ENCODE measurements around the gene WDR37.
"Not testable (repeated sequence)": the region's sequence is repeated elsewhere in the genome, so short reads cannot be mapped to it uniquely, and the experiment has no call there.

The WDR37 gene

DNA sequence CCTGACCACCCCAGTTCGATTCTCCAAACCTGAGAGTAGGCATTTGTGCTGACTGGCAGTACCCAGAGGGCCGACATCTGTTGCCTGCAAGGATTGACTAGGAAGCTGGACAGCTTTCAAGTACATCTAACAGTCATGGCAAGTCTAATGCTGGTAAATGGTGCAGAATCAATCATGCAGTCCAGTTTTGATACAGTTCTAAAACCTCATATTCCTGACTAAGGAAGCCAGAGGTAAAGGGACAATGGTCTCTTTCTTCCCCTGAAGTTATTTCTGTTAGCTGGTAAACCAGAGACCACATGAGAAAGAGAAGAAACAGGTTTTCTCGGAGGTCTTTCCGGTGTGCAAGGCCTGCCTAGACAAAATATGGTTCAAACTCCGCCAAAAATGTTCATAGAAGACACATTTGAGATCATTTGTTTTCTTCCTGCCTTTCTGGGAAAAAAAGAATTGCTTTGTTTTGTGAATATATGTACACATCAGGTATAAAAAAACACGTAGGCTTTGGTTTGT, 97.1 kb downstream of the WDR37 start:
- no peak for DNase-seq (ENCODE audit: low read depth in 2 of 2)

DNA sequence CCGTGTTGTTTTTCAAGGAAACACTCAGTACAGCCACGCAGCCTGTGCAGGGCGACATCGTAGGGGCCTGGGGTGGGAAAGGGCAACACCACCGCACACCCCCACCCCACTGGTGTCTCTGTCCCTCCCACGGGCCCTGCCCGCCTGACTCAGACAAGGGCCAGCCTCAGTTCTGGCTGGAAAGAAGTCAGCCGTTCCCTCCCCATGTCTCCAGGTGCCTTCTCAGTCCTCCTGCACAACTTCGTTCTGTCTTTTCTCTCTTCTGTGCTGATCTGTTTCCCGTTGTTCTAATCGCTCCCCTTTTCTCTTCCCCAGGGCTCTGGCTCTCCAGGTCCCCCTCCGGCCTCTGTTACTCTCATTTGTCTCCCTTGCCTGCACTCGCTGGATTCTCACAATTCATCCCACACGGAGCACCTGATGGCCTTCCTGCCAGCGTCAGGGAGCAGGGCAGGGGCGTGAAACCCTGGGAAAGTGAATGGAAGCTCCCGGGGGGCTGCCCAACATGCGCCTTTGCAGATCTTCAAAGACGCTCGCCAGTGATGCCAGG, 97.7 kb downstream of the WDR37 start:
- no peak for DNase-seq (ENCODE audit: low read depth in 2 of 2)

DNA sequence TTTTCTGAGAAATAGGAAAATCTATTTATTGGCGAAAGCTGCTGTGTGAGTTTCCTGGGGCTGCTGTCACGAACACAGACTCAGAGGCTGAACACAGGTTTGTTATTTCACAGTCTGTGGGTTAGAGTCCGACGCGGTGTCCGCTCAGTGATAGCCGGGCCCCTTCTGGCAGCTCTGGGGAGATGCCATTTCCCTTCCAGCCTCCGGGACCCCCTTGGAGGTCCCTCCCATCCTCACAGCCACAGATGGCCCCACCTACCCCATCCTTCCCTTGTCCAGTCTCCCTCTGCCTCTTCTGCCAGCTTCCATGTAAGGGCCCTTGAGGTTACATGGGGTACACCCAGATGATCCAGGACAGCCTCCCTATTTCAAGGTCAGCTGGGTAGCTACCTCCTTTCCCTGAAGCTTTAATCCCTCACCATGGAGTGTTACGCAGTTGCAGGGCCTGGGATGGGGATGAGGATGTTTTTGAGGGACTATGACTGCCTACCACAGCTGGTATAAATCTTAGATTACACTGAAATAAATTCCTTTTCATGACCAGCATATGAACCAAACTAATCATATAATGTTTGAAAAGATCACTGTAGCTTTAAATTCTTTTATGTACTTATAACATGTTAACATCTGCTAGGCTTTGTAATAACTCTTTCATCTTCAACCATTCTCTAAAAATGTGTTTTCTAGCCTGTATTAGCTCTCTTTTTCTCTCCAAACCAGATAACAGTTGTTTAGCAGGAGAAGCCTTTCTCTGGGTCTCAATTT, 98.5 kb downstream of the WDR37 start:
- DNase-seq (ENCODE audit: low read depth in 2 of 2) = no peak

DNA sequence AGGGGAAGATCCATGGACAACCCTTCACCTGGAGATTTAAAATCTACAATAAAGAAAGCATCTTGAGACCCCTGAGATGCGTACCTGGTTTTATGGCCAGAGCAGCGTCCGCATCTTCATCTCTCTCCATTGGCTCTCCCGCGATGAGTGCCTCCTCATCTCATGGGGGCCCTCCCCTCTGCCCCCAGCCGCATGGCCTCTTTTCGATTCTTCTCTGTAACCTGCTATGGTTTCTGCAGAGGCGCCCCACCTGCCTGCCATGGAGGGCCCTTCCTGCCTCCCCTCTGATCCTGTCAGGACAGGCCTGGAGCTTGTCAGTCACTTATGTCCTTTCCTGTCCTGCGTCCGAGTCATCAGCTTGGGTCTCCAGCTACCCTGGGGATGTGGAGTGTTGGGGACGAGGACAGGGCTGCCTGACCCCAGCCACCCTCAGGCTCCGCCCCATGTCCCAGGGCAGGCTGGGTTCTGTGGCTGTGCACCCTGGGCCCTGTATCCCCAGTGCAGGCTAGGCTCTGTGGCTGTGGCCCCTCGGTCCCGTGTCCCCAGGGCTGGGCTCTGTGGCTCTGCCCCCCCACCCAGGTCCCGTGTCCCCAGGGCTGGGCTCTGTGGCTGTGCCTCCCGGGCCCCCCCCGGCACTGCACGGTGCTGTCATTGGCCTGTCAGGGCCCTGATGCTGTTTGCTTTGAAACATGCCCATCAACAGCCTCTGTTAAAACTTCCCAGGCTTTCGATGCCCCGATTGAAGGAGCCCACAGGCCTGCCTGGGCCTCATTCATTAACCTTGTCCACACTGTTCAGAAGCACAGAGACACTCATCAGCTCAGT, 99.8 kb downstream of the WDR37 start:
- DNase-seq (ENCODE audit: low read depth in 2 of 2) = no peak

DNA sequence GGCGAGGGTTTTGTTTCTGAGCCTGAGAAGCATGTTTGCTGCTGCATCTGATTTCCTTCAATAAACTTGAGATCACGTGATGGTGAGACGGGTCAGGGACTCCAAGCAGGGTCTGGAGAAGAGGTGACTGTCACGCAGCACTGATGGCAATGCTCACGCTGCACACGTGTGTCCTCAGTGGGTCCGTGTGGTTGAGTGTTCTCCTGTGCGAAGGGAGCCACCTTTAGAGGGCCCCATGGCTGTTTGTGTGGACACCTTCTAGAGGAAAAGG, 100.4 kb downstream of the WDR37 start:
- DNase-seq (ENCODE audit: low read depth in 2 of 2) = no peak

DNA sequence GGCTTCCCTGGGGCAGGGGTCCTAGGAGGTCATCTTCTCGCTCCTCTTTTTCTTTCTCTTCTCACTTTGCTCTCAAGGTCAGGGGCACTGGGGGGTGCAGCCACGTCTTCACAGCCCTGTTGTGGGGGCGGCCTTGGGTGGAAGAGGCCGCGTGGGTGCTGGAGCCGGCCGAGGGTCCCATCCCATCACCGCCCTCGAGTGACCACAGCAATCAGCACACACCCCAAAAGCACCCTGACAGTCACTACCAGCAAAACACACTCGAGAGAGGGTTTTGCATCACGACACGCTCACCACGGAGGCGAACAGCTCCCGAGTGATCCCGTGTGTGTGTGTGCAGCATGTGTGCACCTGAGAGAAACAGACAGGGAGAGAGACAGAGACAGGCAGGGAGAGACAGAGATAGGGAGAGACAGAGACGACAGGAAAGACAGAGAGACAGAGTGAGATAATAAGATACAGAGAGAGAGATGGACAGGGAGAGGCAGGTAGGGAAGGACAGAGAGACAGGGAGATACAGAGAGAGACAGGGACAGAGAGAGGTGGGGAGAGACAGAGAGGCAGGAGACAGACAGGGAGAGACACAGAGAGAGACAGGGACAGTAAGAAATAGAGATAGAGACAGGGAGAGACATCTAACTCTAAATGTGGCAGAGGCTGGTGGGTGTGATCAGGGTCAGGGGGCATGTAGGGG, 100.9 kb downstream of the WDR37 start:
- DNase-seq (ENCODE audit: low read depth in 2 of 2) = no peak

DNA sequence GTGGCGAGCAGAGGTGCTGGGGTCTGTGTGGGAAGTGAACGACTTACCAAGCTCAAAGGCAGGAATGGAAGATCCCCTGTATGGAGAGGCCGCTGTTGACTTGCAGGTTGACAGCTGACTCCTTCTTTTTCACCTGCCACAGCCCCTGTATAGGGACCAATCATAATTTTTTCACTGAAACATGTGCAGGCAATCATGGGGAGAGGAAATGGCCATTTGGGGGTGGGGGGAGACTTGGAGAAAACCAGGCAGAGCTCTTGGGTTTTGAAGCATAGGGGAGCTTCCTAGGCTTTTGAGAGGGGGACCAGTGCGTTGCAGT, 101.4 kb downstream of the WDR37 start:
- no peak for DNase-seq (ENCODE audit: low read depth in 2 of 2)

DNA sequence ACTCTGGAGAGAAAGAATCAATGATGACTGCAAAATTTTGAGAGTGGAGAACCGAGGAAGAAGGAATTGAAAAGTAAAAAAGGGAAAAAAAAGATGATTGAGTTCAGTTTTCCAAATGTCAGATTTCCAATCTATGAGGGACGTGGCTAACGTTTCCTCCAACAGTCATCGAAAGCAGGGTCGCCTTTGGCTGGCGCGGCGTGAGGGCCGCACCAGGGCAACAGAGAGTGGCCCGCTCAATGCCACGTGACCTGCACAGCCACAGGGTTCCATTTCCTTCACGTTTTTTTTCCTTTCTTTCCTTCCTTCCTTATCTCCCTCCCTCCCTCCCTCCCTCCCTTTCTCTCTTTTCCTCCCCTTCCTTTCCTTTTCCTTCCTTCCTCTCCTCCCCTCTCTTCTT, 101.9 kb downstream of the WDR37 start:
- no peak for DNase-seq (ENCODE audit: low read depth in 2 of 2)

DNA sequence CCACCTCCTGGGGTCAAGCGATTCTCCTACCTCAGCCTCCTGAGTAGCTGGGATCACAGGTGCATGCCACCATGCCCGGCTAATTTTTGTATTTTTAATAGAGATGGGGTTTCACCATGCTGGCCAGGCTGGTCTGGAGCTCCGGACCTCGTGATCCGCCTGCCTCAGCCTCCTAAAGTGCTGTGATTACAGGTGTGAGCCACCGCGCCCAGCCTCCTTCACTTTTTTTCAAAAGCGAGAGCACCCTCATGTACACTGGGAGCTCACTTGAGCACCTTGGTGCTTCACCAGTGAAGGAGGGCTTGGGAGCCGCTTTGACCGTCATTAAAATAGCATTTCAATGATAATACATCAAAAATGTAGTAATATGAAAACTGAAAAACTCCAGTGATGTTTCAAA, 102.4 kb downstream of the WDR37 start:
- not testable (repeated sequence) for DNase-seq (ENCODE audit: low read depth in 2 of 2)

DNA sequence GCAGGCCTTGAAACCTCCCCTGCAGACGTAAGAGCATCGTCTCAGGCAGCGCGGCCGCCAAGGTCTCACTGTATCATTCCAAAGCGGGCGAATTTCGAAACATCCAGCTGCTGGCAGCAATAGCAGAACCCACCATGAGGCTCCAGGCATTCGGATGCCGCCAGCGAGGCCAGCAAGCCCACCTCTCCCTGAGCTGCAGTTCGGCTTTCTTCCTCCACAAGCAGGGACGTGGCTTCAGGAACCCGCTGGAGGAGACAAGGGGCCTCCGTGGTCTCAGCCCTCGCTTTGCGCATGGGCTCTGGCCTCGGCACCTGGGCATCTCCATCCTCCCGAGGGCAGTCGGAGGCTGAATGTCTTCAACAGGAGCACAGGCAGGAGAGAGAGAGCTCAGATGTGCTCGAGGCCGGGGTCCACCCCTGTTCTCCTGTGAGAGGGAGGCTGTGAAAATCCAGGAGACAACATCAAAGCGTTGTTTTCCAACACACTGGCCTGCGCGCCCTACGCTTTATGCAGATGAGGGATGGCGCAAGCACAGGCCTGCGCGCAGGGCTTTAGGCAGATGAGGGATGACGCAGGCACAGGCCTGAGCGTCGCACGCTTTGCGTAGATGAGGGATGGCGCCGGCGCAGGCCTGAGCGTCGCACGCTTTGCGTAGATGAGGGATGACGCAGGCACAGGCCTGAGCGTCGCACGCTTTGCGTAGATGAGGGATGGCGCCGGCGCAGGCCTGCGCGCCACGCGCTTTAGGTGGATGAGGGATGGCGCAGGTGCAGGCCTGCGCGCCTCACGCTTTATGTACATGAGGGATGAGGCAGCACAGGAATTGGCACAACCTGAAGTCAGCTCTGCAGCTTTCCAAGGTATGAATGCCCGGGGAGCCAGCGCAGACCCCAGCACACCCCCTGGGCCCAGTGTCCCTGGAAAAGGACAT, 103.2 kb downstream of the WDR37 start:
- no peak for DNase-seq (ENCODE audit: low read depth in 2 of 2)

DNA sequence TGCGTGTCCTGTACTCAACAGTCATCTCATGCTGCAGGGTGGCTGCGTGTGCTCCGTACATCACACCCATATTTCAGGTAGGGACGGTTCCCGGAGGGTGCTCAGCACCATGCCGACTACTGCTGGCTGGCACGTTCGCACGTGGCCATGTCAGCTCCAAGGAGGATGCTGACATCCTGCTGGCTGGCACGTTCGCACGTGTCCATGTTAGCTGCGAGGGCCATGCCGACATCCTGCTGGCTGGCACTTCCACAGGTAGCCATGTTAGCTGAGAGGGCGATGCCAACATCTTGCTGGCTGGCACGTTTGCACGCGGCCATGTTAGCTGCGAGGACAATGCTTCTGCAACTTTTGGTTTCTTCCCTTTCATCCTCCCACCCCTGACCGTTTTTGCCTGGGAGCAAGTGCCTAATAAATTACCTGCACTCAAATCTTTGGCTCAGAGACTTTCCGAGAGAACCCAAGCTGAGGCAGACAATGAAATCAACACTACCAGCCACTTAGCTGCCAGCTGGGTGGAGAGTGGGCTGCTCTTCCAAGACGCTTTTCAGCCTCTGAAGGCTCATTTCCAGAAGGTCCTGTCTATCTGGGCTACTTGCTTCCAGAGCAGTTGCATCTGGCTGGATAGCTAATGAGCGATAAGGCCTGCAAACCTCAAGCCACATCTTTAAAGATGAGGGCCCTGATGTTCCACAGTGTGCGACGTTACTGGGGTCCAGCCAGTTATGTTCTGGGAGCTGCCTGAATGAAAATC, 104.6 kb downstream of the WDR37 start:
- DNase-seq (ENCODE audit: low read depth in 2 of 2) = no peak

DNA sequence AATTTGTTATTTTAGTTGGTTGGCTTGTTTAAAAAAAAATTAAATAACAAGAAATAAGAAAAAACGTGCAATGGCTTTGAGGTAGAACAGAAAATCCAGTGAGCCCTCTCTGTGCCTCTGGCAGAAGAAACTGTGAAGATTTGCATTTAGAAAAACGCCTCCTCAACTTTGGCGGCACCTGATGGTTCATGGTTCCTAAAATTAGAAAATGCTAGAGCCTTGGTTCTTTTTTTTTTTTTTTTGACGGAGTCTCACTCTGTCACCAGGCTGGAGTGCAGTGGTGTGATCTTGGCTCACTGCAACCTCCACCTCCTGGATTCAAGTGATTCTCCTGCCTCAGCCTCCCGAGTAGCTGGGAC, 105.1 kb downstream of the WDR37 start:
- DNase-seq (ENCODE audit: low read depth in 2 of 2) = not testable (repeated sequence)

DNA sequence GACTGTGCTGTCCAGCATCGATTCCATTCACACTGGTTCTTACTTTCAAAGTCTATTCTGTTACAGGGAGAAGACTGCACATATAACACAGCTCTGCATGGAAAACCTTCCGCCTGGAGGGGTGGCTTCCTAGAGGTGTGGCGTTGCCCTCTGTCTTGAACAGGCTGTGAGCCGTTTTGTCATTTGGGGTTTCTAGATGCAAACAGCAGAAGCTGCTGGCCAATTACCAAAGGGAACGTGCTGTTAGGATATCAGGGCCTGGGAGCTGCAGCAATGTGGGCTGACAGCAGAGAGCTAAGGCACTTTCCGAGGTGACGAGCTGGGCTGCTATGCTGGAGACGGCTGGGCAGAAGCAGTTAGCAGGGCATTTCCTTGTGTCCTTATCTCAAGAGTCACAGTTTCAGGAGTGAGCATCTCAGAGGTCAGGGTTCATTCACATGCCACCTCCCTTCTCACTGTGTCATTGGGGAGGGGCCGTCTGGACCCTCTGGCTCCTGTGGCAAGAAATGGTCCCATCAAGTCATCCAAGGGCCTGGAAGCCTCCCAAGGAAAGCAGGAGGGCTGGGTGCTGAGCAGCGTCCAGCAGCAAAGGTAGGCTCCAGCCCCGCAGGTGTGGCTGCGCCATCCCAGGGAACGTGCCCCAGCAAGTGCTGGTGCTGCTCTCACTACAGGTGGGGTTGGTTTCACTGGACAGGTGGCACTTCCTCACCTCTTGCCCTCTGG, 106.5 kb downstream of the WDR37 start:
- DNase-seq (ENCODE audit: low read depth in 2 of 2) = no peak

DNA sequence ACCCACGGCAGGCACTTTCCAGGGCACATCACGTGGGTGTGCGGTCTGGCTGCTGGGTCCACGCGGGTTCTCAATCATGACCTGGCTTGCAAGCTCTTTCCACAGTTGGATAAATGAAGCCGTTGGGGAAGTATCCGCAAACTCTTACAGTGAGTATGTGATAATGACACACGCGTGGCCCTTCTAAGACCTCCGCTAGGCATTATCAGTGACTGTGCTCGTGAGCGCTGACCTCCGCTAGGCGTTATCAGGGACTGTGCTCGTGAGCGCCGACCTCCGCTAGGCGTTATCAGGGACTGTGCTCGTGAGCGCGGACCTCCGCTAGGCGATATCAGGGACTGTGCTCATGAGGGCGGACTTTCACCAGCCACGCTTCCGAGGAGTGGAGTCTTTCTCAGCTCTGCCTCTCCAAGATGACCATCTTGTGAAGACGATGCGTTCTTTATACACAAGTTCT, 107.0 kb downstream of the WDR37 start:
- no peak for DNase-seq (ENCODE audit: low read depth in 2 of 2)

DNA sequence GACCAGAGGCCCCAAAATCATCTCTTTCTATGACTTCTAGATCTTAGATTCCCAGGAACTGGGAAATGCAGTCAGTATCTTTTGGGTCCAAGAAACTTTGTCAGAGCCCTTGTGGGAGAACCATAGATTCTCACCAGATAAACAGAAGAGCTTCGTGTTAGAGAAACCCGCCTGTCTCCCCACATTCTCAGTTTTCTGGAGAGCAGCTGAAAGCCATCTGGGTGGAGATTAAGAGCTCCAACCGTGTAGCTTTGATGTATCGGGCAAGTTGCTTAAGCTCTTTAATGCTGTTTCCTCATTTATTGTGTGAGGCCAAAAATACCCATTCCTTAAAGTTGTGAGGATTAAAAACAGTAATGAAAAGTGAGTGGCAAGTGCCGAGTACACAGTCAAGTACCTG, 107.6 kb downstream of the WDR37 start:
- DNase-seq (ENCODE audit: low read depth in 2 of 2) = no peak

DNA sequence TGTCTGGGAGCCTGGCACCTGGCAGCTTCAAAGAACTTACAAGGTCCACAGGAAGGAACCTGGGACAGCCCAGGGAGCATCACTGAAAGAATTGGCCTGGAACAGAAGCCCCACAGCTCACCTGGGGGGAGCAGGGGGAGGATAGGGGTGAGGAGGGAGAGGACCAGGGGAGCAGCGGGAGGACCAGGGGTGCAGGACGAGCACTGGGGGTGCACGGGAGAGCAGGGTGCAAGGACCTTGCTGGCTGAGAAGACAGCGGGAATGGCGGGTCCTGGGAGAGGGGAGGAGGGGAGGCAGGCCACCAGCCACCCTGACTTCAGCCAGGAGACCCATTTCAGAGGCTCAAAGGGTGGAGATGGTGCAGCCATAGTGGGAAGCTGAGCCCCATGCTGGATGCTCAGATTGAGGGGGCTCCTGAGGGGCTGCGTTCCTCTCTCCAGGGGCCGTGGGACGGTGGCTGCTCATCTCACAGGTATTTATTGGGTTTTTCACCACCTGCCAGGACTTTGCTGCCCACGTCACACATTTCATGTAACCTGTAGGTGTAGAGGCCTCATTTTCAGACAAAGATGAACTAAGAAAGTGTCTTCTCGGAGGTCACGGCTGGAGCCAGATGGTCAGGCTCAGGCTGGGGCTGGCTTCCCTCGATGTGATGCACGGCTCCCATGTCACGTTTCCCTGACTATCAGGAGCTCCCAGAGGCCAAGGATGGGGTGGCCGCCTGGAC, 110.1 kb downstream of the WDR37 start:
- DNase-seq (ENCODE audit: low read depth in 2 of 2) = no peak

DNA sequence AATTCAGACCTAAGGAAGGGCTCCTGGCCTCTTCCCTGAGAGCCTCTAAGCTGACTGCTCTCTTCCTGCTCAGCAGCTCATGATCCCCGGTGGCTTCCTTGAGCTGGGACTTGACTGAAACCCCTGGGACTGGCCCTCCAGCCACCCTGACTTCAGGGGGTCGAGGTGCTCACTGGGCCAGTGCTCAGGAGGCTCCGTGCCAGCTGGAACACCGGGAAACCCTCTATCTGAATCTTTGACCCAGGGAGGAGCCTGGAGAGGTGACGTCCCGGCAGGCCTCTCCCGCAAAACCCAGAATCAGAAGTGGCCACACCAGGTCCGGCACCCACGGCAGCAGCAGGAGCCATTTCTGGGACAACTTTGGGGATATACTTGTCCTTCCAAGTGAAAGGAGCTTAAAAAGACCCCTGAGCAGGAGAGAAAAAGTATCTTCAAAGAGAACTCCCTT, 110.7 kb downstream of the WDR37 start:
- no peak for DNase-seq (ENCODE audit: low read depth in 2 of 2)

DNA sequence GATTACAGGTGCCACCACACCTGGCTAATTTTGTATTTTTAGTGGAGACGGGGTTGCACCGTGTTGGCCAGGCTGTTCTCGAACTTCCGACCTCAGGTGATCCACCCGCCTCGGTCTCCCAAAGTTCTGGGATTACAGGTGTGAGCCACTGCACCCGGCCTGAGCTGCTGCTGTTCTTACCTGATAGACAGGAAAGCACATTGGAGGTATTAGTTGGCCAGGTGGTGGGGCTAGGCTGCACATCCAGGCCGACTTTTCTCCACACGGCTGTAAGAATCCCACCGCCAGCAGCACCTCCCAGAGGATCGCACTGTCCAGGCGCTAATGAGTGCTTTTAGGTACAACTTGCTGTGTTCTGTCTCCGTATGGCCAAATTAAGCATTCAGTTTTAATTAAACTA, 112.6 kb downstream of the WDR37 start:
- DNase-seq (ENCODE audit: low read depth in 2 of 2) = no peak

DNA sequence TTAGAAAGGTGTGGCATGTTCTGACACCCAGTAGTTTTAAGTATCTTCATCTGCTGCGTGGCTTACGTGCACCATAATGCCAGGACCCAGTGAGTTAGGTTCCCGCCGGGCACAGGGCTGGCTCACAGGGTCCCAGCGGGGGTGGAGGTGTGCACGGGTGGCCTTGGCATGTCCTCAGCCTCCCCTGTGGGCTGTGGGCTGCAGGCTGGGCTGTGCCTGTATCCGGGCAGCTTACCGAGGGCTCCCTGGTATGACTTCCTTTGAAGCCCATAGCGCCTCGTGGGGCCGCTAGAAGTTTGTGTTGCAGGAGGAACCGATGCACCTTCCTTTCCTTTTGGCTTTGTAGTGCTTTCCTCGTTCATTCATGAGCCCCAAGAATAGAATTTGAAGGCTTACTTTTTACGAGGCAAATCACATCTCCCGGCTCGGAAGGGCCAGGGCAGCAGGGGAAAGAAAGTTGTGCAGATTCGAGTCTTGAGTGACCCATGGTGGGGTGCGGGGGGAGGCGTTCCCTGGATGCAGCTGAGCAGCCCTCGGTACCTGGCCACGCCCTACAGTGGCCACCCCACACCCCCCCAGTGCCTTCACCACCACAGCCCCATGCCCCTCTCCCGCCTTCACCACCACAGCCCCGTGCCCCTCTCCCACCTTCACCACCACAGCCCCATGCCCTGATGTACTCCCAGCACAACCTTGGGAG, 113.2 kb downstream of the WDR37 start:
- no peak for DNase-seq (ENCODE audit: low read depth in 2 of 2)
